Ovary (tissue), 9 donors: ENCODE results near the gene MMP10. TPM values are rescaled to one million over a fixed set of nuclear protein-coding genes. Genes with fewer than 3 reads are reported as not detected.

Source experiments
- DNase-seq, 5 donors: peaks; one replicate each; pipeline ENCODE4 v3.0.0-alpha.2; 2019 to 2020
- H3K27ac ChIP-seq, 2 donors: fragments of 200-600 bp; one replicate each; pipeline versions ENCODE4 v1.5.1 to v1.8.0; 2019 to 2022
- H3K27me3 ChIP-seq: fragments of 200-600 bp; one replicate; pipeline ENCODE4 v1.8.0; 2022
- H3K36me3 ChIP-seq: fragments of 200-600 bp; sonication (generic); one replicate; pipeline ENCODE4 v1.5.1; 2019
- H3K4me1 ChIP-seq: one replicate; pipeline ENCODE4 v1.8.1; 2013; ENCODE audit warnings: mild to moderate bottlenecking, moderate library complexity; ENCODE audit not compliant: insufficient read depth
- H3K4me3 ChIP-seq: fragments of 200-600 bp; sonication (generic); one replicate; pipeline ENCODE4 v1.5.1; 2017
- H3K9me3 ChIP-seq, 2 donors: fragments of 200-600 bp in 1 of 2; sonication (generic) in 1 of 2; one replicate each; pipeline versions ENCODE4 v1.5.1 to v1.8.1; 2013 to 2019; ENCODE audit warnings: mild to moderate bottlenecking in 1 of 2, moderate library complexity in 1 of 2
- EP300 ChIP-seq: sonication (generic); formaldehyde crosslinking; IDR thresholded peaks from one replicate; pipeline ENCODE4 v1.6.1; 2017; ENCODE audit warnings: antibody characterized with exemption
- POLR2A ChIP-seq: fragments of 450-650 bp; IDR thresholded peaks from one replicate; pipeline ENCODE4 v1.6.1; 2017; ENCODE audit warnings: antibody characterized with exemption, mild to moderate bottlenecking, moderate library complexity
- WGBS, 3 donors: extraction: QIAGEN DNeasy Blood & Tissue Kit in 1 of 3; methylation state at CpG; one replicate each; pipeline versions ENCODE4 v1.1.5 to v1.1.7; 2013 to 2017; 5-methylcytosine and 5-hydroxymethylcytosine counted together
- intact Hi-C, 4 donors: fragments of 100-400 bp; cut with DNase I; formaldehyde crosslinking; loops; one replicate each; pipeline versions ENCODE4 v1.11.0 to v1.15.1; 2022 to 2023
- polyA plus RNA-seq, 2 donors: library from polyadenylated mRNA; stranded (reverse); fragments of 200-250 nt in 1 of 2; fragments of 350-450 nt in 1 of 2; fragmentation: Illumina TruSeq in 1 of 2; extraction: RNeasy Lipid Tissue Mini Kit (QIAGEN cat#74804) in 1 of 2; gene quantifications; one replicate each; pipeline ENCODE4 v1.2.3, GENCODE V29; 2013 to 2014
- total RNA-seq, 7 donors: library from RNA; depleted of rRNA in 2 of 7; stranded (reverse); fragments of >200 nt in 2 of 7; fragmentation: NEBNext Ultra II Directional in 3 of 7; extraction: Animal tissue kit (Norgen Biotek cat#: 25700) in 3 of 7; gene quantifications; one replicate each; pipeline versions ENCODE4 v1.1.0 to v1.2.4, GENCODE V29; 2016 to 2023
- TF ChIP-seq, protein P1 (sequence below), 3 donors: fragments of 450-650 bp in 2 of 3; fragments of 200-600 bp in 1 of 3; IDR thresholded peaks; one replicate each; pipeline versions ENCODE4 v1.5.1 to v1.8.0; 2016 to 2022; ENCODE audit warnings: antibody characterized with exemption in 3 of 3, mild to moderate bottlenecking in 1 of 3
- donor health status: DM: no; HTN: no; CAD: no; lungs with moderate emphysema.
- donor health status: DM: no; HTN: no; CAD: no.
- donor health status: Bipolar disorder and iron deficiency.
- donor health status: DM: yes; HTN: yes; CAD: no.
- donor health status: DM: no; HTN: no; CAD: no.
- donor health status: DM: yes; HTN: yes; CAD: no.

Gene MMP10
- total and polyA plus RNA-seq, 9 donors: 0.61 to 1.1 TPM; not detected in 7

- intact Hi-C loops: no loop called here
- Histone ChIP-seq H3K9me3 (no peaks in the 10 kb centered on the region), H3K27ac (no peak overlapping the region), H3K36me3 (no peaks in the 10 kb centered on the region), H3K4me1 (no peaks in the 10 kb centered on the region), H3K4me3 (no peak overlapping the region), H3K27me3 (no peaks in the 10 kb centered on the region)
- TF ChIP-seq POLR2A (no peak), EP300 (no peak)
- TF ChIP-seq, protein P1, sequence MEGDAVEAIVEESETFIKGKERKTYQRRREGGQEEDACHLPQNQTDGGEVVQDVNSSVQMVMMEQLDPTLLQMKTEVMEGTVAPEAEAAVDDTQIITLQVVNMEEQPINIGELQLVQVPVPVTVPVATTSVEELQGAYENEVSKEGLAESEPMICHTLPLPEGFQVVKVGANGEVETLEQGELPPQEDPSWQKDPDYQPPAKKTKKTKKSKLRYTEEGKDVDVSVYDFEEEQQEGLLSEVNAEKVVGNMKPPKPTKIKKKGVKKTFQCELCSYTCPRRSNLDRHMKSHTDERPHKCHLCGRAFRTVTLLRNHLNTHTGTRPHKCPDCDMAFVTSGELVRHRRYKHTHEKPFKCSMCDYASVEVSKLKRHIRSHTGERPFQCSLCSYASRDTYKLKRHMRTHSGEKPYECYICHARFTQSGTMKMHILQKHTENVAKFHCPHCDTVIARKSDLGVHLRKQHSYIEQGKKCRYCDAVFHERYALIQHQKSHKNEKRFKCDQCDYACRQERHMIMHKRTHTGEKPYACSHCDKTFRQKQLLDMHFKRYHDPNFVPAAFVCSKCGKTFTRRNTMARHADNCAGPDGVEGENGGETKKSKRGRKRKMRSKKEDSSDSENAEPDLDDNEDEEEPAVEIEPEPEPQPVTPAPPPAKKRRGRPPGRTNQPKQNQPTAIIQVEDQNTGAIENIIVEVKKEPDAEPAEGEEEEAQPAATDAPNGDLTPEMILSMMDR (IDR thresholded peaks at IDR 0.05): no peak
- 26 to 41% (median 28%) methylated on average over 4 of the region's 4 CpGs for WGBS, 3 donors
- DNase-seq: no peak
These were observed 18.7 kb downstream of the MMP10 start for GRCh38 chr11:102761646-102762238.

GRCh38 chr11:102760344-102761035 lies 19.9 kb downstream of the MMP10 start:
- no peak for DNase-seq
- intact Hi-C loops: no loop called here
- H3K4me3 ChIP-seq: no peak overlapping the region
- no peaks in the 10 kb centered on the region for H3K4me1 ChIP-seq
- H3K36me3 ChIP-seq: no peaks in the 10 kb centered on the region
- H3K27ac ChIP-seq: no peak overlapping the region
- no peak for TF ChIP-seq EP300
- H3K9me3 ChIP-seq: no peaks in the 10 kb centered on the region
- 57 to 68% (median 62%) methylated on average over 4 of the region's 4 CpGs for WGBS, 3 donors
- H3K27me3 ChIP-seq: no peaks in the 10 kb centered on the region

GRCh38 chr11:102757823-102758549 lies 22.4 kb downstream of the MMP10 start:
- Histone ChIP-seq H3K27ac (no peak overlapping the region), H3K27me3 (no peaks in the 10 kb centered on the region), H3K4me3 (no peak overlapping the region), H3K36me3 (no peaks in the 10 kb centered on the region), H3K4me1 (no peaks in the 10 kb centered on the region), H3K9me3 (no peaks in the 10 kb centered on the region)
- 60 to 73% (median 62%) methylated on average over 2 of the region's 2 CpGs for WGBS, 3 donors
- DNase-seq: no peak
- TF ChIP-seq EP300: no peak
- TF ChIP-seq POLR2A: no peak
- TF ChIP-seq, protein P1 (IDR thresholded peaks at IDR 0.05): no peak
- intact Hi-C loops: no loop called here

GRCh38 chr11:102753267-102753666 lies 27.2 kb downstream of the MMP10 start:
- Histone ChIP-seq H3K27me3 (no peaks in the 10 kb centered on the region), H3K36me3 (no peaks in the 10 kb centered on the region), H3K4me3 (no peak overlapping the region), H3K9me3 (no peaks in the 10 kb centered on the region), H3K27ac (no peak overlapping the region), H3K4me1 (no peaks in the 10 kb centered on the region)
- no peak for DNase-seq
- intact Hi-C loops: no loop called here
- TF ChIP-seq, protein P1 (IDR thresholded peaks at IDR 0.05): no peak
- TF ChIP-seq EP300 (no peak), POLR2A (no peak)
- WGBS, 3 donors: 82 to 95% (median 88%) methylated on average over 1 of the region's 1 CpG

DNA sequence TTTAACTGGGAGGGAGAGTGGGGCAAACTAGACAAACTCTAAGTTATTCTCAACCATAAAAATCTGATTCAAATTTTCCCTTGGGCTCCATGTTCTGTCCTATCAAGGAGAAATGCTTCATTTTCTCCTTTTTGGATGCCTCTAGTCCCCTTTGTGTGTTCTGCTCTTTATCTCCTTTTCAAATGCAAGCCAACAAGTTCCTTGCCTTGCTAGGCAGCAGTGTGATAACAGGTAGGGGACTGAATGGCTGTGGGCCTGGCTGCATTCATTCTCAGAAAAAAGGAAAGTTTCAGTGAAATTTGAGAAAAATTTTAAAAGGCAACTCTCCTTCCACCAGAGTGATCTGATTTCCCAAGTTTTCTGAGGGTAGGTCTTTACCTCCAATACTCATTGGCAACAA lies 28.8 kb downstream of the MMP10 start:
- Histone ChIP-seq H3K27ac (no peak overlapping the region), H3K4me1 (no peaks in the 10 kb centered on the region), H3K36me3 (no peaks in the 10 kb centered on the region), H3K27me3 (no peaks in the 10 kb centered on the region), H3K4me3 (no peak overlapping the region), H3K9me3 (no peaks in the 10 kb centered on the region)
- no peak for TF ChIP-seq POLR2A
- TF ChIP-seq, protein P1 (IDR thresholded peaks at IDR 0.05): no peak
- no peak for TF ChIP-seq EP300
- DNase-seq: no peak
- intact Hi-C loops: no loop called here
